Measurements from ENCODE around the gene IL1RL2.

The IL1RL2 gene

GRCh38 chr2:102238039-102238756 is 51.4 kb downstream of the IL1RL2 start:
- DNase-seq (ENCODE audit: low read depth in 2 of 2, low spot score in 1 of 2), result no peak

- no peak for DNase-seq (ENCODE audit: low read depth in 2 of 2, low spot score in 1 of 2)
Measured at GRCh38 chr2:102238778-102239177, 52.0 kb downstream of the IL1RL2 start.

- DNase-seq (ENCODE audit: low read depth in 2 of 2, low spot score in 1 of 2), result no peak
Measured at GRCh38 chr2:102239344-102239743, 52.5 kb downstream of the IL1RL2 start.

- peak; percentile 69 to 80 for DNase-seq (ENCODE audit: low read depth in 2 of 2, low spot score in 1 of 2)
Measured at GRCh38 chr2:102240640-102241370, 54.0 kb downstream of the IL1RL2 start.

GRCh38 chr2:102241616-102242305 is 54.9 kb downstream of the IL1RL2 start:
- no peak for DNase-seq (ENCODE audit: low read depth in 2 of 2, low spot score in 1 of 2)

- DNase-seq (ENCODE audit: low read depth in 2 of 2, low spot score in 1 of 2), result no peak
Measured at GRCh38 chr2:102245266-102246151, 58.7 kb downstream of the IL1RL2 start.

GRCh38 chr2:102250278-102250821 is 63.5 kb downstream of the IL1RL2 start:
- DNase-seq (ENCODE audit: low read depth in 2 of 2, low spot score in 1 of 2), result no peak

GRCh38 chr2:102251042-102251848 is 64.4 kb downstream of the IL1RL2 start:
- DNase-seq (ENCODE audit: low read depth in 2 of 2, low spot score in 1 of 2), result peak in 1 of 2 donors; percentile 46

GRCh38 chr2:102251849-102252203 is 65.0 kb downstream of the IL1RL2 start:
- no peak for DNase-seq (ENCODE audit: low read depth in 2 of 2, low spot score in 1 of 2)

- no peak for DNase-seq (ENCODE audit: low read depth in 2 of 2, low spot score in 1 of 2)
Measured at GRCh38 chr2:102252236-102252635, 65.4 kb downstream of the IL1RL2 start.

- no peak for DNase-seq (ENCODE audit: low read depth in 2 of 2, low spot score in 1 of 2)
Measured at GRCh38 chr2:102253140-102253752, 66.4 kb downstream of the IL1RL2 start.

GRCh38 chr2:102253753-102254150 is 66.9 kb downstream of the IL1RL2 start:
- DNase-seq (ENCODE audit: low read depth in 2 of 2, low spot score in 1 of 2), result no peak

- DNase-seq (ENCODE audit: low read depth in 2 of 2, low spot score in 1 of 2), result no peak
Measured at GRCh38 chr2:102256276-102256675, 69.5 kb downstream of the IL1RL2 start.

GRCh38 chr2:102256874-102257462 is 70.1 kb downstream of the IL1RL2 start:
- DNase-seq (ENCODE audit: low read depth in 2 of 2, low spot score in 1 of 2), result no peak

- DNase-seq (ENCODE audit: low read depth in 2 of 2, low spot score in 1 of 2), result no peak
Measured at GRCh38 chr2:102258025-102258385, 71.2 kb downstream of the IL1RL2 start.

GRCh38 chr2:102258386-102259074 is 71.7 kb downstream of the IL1RL2 start:
- no peak for DNase-seq (ENCODE audit: low read depth in 2 of 2, low spot score in 1 of 2)

- no peak for DNase-seq (ENCODE audit: low read depth in 2 of 2, low spot score in 1 of 2)
Measured at GRCh38 chr2:102261467-102262135, 74.8 kb downstream of the IL1RL2 start.

Measured in stimulated activated CD8-positive, alpha-beta memory T cell treated with anti-CD3 and anti-CD28 coated beads, Interleukin-4, amount 100 ng/mL, for 1 hour (primary cell).